Frontal cortex (tissue), 4 donors: ENCODE data around the gene FAM20B. TPM values are rescaled to one million over a fixed set of nuclear protein-coding genes. Genes with fewer than 3 reads are reported as not detected.
A peak's percentile ranks its signal among the peaks of the same experiment; 100 is the strongest.

Source experiments
- DNase-seq, 2 donors: peaks; one replicate each; pipeline ENCODE4 v3.0.0; 2012; ENCODE audit warnings: low spot score in 2 of 2
- FAIRE-seq: peaks from 2 replicates; lab custom pipeline; 2012; peaks lifted over from hg19 to GRCh38; lab: Jason Lieb, UNC
- total RNA-seq: library from RNA; depleted of rRNA; stranded (reverse); fragments of >200 nt; gene quantifications from one replicate; pipeline ENCODE4 v1.2.3, GENCODE V29; 2014
- donor health status: control.
- donor health status: control.
- donor health status: control.

Gene FAM20B
- total RNA-seq, 1 donor from 2014 or later, result 48.9 TPM

DNA sequence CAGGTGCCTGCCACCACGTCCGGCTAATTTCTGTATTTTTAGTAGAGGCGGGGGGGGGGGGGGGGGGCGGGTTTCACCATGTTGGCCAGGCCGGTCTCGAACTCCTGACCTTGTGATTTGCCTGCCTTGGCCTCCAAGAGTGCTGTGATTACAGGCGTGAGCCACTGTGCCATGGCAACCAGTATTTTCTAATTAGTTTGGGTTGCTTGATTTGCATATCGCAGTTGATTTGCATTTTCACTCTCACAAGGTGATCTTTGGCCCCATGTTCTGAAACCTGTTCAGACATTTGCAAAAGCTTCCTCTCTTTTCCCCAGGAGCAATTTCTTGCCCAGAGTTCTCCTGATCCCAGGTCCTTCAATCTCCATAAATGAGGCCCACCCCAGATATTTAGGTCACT is 57.8 kb downstream of the FAM20B start:
- no peak for DNase-seq
- FAIRE-seq, result no peak

DNA sequence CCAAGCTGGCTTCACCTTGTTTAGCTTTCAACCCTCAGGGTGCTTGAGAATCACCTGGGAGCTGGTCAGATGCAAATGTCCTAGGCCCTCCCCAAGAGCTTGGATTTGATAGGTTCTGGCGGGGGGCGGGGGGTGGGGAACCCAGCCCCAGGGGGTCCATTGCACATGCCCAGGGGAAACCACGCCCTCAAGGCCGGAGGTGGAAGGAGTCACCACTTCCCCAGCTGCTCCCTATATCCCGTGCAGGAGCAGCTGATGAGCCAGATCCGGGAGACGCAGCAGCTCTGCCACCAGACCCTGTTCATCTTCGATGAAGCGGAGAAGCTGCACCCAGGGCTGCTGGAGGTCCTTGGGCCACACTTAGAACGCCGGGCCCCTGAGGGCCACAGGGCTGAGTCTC is 62.0 kb downstream of the FAM20B start:
- no peak for FAIRE-seq
- no peak for DNase-seq

DNA sequence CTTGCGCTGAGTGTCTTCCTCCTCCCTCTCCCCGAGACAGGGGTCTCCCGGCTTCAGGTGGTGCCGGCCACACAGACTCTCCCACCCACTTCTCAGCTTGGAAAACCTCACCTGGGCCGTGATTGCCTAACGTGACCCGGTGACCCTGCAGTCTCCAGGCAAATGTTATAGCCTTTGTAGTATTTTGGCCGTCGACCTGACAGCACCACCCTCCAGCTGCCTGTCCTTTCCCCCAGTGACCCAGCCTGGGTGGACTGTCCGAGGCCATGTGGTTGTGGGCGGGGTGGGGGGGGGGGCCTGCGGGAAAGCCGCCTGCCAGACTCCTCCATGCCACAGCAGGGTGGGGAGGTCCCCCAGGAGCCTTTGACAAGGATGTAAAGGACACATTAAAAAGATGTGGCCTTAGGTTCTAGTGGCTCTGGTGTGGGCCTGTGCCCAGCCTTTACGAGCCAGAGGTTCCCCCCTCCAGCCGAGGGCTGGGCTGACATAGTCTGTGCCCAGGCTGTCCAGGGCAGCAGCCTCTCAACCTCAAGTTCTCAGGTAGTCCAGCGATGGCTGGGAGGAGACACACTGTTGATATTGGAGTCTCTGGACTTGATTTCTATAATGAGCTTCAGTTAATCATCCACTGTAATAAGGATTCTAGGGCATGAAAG is 64.3 kb downstream of the FAM20B start:
- DNase-seq, result no peak
- FAIRE-seq, result no peak

DNA sequence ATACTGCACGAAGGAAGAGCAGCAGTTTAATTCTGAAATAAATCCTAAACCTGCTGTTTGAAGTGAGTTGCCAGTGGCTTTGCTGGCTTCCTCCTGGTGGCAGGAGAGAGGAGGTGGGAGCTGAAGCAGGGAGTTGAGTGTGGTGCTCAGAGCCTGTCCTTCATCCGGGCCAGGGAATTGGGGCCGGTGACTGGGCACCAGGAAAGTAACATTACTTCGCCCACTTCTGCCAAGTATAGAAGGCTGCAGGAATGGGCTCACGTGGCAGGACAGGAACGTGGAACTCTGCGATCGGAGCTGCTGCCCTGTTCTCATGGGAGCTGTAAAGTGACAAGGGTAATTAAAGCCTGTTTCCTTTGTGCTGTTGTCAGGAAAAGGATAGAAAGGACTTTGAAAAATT is 64.8 kb downstream of the FAM20B start:
- DNase-seq (peak in 1 of 2 donors; percentile 42), FAIRE-seq (no peak)

DNA sequence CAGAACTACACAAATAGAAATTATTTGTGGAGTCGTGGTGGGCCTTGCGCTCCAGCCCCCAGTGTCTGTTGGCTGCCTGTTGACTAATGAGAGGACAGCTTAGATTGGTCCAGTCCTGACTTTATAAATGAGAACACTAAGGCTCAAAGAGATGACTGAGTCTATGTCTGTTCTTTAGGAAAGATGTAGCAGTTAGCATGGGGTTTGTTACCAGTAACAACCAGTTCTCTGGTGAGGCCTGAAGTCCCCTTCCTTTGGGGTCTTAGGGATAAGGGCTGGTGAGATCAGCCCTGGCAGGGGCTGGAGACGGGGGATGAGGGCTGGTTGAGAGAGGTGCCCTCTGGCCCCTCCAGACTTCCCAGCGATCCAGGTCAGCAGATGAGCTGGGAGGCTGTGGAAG is 65.2 kb downstream of the FAM20B start:
- no peak for FAIRE-seq
- no peak for DNase-seq

DNA sequence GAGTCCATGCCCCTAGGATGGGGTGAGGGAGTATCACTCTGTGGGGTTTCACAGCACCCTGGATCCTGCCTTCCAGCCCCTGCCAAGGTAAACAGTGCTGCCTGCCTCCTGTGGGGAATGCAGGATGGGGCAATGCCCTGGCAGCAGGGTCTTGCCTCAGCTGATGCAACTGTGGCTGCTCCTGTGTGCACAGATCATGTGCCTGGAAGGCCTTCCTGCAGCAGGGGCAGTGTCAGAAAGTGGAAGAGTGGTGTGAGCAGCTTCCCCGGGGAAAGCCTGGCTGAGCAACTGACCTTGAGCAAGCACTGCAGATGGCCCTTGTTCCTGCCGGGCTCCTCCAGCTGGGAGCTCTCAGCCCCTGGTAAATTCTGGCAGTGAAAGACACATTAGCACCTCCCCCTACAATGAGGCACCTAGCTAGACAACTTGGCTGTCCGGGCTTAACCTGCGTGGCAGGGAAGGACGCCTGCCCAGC is 66.0 kb downstream of the FAM20B start:
- no peak for FAIRE-seq

DNA sequence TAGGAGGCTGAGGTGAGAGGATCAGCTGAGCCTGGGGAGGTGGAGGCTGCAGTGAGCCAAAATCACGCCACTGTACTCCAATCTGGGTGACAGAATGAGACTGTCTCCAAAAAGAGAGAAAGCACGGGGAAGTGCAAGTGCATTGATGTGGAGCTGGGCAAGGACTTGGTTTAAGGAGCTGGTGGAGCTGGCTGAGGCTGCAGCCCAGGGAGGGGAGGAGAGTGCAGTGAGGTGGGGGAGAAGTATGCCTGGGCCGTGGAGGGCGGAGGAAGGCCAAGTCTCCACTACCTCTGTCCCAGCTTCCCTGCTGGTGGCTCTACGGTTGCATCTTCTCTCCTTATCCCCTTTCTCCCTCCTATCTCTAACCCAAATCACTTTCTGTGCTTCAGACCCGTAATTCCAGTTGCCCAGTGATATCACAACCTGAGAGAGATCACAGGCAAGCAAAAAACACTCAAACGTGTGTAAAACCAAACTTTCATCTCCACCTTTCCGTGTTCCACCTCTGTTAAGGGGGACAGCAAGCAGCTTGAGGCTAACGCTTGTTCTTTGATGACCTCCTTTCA is 67.3 kb downstream of the FAM20B start:
- no peak for DNase-seq
- FAIRE-seq, result no peak

More for the DNA sequence above, 66.0 kb downstream of the FAM20B start:
- DNase-seq, result no peak

DNA sequence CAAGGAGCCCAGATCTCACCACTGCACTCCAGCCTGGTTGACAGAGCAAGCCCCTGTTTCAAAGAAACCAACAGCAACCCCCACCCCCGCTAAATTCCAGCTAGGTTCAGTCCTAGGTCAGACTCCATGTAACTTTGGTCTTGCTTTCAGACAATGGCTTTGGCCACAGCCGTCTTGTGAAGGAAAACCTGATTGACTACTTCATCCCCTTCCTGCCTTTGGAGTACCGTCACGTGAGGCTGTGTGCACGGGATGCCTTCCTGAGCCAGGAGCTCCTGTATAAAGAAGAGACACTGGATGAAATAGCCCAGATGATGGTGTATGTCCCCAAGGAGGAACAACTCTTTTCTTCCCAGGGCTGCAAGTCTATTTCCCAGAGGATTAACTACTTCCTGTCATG is 69.1 kb downstream of the FAM20B start:
- FAIRE-seq, result no peak
- no peak for DNase-seq

DNA sequence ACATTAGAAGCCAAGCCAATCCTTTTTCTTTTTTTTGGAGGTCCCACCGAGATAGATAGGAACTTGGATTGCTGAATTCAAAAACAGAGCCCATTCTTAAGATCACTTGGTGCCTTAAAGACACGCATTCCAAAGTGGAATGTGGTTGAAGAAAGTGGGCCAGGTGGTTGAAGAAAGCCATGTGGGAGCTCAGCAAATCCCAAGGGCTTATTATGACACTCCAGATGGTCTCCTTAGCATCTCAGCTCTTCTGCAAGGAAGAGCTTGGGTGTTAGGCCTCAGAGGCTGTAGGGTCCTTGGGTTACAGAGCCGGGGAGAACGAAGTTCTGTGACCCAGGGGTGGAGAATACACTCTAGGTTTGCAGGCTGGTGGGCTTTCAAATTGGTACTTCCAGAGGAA is 69.7 kb downstream of the FAM20B start:
- no peak for DNase-seq
- no peak for FAIRE-seq

DNA sequence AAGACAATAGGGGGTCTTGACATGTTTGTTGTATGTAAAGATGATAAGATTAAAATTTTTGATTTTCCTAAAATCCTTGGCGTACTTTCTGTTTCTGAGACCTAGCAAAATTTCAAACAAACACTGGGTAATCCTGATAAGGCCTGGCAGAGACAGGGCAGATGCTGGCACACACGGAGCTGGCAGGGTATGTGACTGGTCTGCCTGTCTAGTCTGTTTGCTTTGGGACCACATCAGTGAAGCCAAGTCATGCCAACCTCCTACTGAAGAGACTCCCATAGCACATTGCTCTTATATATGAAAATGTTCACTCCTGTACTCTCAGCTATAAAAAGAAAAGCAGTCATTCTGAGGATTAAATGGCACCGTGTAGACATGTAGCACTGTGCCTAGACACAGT is 70.2 kb downstream of the FAM20B start:
- FAIRE-seq (no peak), DNase-seq (no peak)

DNA sequence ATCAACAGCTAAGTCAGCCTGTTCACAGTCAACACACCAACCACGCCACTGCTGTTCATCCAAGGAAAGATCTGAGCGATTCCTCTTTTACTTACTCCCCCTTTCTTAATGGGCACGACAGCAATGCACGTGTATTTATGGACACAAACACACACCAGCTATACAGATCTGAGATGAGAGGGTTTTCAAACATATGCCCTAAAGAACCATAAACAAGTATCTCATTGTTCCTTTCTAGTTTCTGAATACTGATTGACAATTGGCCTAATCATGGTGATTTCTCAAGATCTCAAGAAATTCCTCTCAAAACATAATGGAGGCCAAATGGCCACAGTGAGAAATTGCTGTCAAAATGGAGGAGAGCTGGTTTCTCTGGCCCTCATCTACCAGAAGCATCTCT is 74.2 kb downstream of the FAM20B start:
- DNase-seq (no peak), FAIRE-seq (no peak)

DNA sequence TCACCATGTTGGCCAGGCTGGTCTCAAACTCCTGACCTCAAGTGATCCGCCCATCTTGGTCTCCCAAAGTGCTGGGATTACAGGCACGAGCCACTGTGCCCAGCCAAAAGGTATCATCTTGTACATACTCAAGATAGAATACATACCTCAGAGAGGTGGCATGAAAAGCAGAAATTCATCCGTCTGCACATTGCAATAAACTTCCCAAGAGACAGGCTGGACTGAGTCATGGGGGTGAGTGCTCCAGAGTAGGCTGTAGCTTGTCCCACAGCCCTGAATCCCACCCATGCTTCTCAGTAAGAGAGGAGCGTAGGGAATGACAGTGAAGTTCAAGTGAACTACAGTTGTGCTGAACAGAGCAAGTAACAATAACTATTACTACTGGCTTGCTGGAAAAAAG is 75.9 kb downstream of the FAM20B start:
- FAIRE-seq (no peak), DNase-seq (no peak)

DNA sequence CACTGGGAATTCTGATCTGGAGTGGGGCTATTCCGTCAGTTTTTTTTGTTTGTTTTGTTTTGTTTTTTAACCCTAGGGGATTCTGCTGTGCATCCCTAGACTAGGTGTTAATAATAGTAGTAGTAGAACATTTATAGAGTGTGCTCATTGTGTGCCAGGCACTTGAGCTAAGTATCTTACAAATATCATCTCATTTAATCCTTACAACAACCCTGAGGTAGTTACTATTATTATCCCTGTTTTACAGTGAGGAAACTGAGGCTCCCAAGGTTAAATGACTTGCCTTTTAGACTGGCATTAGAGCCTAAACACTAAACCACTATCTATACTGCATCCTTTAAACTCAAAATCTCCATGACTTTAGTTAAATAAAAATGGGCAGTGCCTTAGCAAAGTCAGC is 78.3 kb downstream of the FAM20B start:
- FAIRE-seq, result no peak
- no peak for DNase-seq

DNA sequence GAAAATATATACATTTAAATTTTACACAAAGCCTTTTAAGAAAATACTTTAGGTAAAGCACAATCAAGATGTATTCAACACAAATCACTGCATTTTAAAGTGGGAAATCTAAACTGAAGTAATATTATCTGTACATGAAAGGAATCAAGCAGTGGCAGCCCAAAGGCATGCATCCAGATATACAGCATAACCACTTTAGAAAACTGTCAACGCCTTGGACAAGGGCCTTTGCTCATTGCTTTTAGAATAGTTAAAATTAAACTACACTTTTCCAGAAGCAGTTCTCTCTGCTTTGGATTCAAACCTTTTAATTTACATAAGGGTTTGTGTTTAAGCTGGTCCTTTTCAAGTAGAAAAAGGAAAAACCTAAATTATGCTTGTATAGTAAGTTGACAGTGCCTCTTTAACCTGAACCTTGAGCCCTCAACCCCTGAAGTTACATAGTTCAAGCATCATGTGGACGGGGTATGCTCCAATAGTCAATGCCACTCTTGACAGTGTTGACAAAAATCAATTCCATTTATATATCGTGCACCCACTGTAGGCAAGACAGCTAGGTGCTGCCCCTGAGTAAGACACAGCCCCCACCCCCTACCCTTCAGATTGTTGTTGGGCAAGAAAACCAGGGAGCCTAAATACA is 79.0 kb downstream of the FAM20B start:
- FAIRE-seq, result no peak

DNA sequence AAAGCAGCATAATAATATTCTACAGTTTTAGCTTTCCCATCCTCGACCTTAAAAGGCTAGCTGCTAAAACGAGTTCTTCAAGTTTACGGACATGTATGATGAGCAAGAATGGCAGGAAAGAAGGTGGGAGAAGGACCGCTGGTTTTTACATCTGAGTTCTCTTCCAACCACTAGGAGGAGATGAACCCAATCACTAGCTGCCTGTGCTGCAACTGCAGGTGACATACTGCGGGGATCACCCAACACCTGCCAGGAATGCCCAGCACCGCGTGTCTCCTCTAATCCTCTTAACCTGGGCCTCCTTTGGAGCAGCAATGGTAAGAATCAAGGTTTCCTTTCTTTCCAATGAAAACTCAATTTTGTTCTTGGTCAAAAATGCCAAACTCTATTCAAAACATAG is 79.7 kb downstream of the FAM20B start:
- no peak for DNase-seq
- no peak for FAIRE-seq

More for the DNA sequence above, 79.0 kb downstream of the FAM20B start:
- DNase-seq, result no peak

DNA sequence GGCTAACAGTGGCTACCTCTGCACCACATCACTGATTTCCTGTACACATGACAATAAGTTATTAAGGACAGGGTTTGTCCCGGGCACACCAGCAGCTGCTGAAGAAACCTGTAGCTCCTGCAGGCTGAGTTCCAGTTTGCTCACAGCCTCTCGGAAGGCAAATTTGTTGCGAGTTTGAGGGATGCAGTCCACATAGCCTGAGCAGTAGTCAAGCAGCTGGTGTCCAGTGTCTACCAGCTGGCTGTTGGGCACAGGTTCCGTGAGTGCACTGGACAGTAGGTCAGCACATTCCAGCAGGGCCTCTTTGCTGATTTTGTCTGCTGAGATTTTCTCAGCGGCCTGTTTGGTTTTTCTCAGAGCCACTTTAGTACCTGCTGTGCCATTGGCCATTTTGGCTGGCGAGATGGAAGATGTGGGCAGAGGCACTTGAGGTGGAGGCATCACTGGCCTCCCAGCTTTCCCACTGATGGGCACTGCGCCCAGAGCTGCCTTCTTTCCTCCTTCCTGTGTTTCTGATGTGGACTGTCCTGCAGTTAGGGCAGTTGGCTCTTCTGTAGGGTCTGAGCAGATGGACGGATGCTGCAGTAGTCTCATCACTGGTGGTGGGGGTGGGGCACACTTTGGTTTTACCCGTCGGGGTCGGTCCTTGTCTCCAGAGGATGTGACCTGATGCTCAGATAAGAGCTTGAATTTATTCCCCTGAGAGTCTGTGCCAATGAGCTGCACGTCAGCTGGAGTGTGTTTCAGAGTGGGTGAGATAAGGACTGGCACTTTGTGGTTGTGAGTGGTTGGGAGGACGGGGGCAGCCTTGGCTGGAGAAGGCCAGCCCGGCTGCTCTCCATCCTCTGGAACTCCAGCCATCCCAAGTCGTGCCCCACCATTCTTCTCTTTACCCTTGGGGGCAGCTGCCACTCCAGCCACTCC is 82.3 kb downstream of the FAM20B start:
- FAIRE-seq, result no peak
- no peak for DNase-seq

DNA sequence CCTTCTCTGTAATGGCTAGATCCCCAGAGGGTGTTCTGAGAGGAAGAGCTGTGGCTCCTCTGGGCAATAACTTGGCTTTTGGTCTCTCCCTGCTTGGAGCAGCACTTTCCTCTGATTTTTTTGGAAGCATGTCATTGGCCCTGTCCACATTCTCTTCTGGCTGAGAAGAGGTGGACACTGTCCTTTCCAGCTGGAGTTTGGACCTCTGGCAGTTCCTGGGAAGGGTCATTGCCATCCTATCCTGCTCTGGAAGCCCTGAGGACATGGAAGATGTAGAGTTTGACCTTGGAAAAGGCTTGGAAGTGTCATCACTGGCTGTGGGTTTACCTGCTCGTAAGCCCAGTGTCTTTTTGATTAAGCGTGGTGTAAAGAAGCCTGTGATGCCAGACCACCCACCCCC is 83.0 kb downstream of the FAM20B start:
- FAIRE-seq (no peak), DNase-seq (no peak)

DNA sequence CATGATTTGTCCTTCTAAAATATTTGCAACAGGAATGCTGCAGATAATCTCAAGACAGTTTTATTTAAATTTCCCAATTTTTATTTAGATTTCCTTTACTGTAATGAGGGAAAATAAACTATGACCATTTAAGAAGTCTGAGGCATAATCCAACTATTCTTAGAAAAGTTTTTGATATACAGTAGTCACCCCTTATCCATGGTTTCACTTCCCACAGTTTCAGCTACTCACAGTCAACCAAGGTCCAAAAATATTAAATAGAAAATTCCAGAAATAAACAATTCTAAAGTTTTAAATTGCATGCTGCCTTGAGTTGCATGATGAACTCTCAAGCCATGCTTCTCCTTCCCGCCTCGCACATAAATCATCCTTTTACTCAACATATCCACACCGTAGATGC is 89.5 kb downstream of the FAM20B start:
- DNase-seq (no peak), FAIRE-seq (no peak)

DNA sequence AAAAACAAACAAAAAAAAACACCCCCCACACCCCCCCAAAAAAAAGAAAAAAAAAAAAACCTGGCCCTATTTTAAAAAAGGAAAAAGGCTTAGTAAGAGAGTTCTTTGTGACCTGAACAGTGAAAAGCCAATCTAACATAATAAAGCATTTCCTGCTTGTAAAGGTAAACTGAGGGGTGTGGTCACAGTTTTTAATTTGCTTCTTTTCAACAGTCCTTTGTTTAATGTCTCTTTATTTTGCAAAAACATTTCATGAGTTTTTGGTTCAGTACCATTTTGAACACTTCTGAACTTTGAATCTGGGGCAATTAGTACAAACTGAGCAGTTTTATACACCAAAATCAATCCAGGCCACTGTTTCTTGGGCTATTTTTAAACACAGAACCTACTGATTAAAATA is 93.8 kb downstream of the FAM20B start:
- FAIRE-seq (no peak), DNase-seq (no peak)

DNA sequence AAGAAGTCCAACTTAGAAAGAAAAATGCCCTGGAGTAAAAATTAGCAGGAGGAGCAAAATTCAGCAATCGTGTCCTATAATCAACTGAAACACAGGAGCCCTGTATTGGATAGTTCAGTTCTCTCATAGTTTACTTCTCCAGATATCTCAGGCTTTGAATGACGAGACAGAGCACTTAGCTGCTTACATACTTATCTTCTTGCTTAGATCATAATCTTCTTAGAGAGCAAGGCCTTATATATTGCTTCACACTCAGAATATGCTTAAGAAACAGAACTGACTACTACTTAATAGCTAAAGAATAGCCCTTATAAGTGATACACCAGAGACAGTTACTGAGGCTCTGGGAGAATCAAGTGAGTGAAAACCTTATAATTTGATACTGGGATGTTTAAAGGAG is 95.0 kb downstream of the FAM20B start:
- FAIRE-seq, result no peak
- DNase-seq, result no peak
